Astrocyte (in vitro differentiated cells and primary cell): ENCODE results near the gene KIAA0513. TPM values are rescaled to one million over a fixed set of nuclear protein-coding genes. Genes with fewer than 3 reads are reported as not detected.

ENCODE experiments used
- DNase-seq: peaks from one replicate; pipeline ENCODE4 v3.0.0-alpha.2; 2010; ENCODE audit warnings: low read depth
- FAIRE-seq: peaks from 2 replicates; lab custom pipeline; 2011; peaks lifted over from hg19 to GRCh38; lab: Jason Lieb, UNC
- H2AFZ ChIP-seq: 2 replicates; pipeline ENCODE4 v1.6.0; 2012; ENCODE audit warnings: low read depth, low read length, inconsistent platforms
- H3K27ac ChIP-seq: 2 replicates; pipeline ENCODE4 v1.5.1; 2011; ENCODE audit warnings: low read depth, low read length, inconsistent platforms
- H3K27me3 ChIP-seq: 2 replicates; pipeline ENCODE4 v1.6.0; 2011; ENCODE audit warnings: low read length, inconsistent platforms; ENCODE audit not compliant: insufficient read depth
- H3K36me3 ChIP-seq: 2 replicates; pipeline ENCODE4 v1.5.1; 2011; ENCODE audit warnings: low read length, inconsistent platforms; ENCODE audit not compliant: insufficient read depth
- H3K4me1 ChIP-seq: 2 replicates; pipeline ENCODE4 v1.5.1; 2011; ENCODE audit warnings: low read length, inconsistent platforms; ENCODE audit not compliant: insufficient read depth
- H3K4me2 ChIP-seq: 2 replicates; pipeline ENCODE4 v1.6.0; 2012; ENCODE audit warnings: low read length, inconsistent platforms
- H3K4me3 ChIP-seq: 2 replicates; pipeline ENCODE4 v1.5.1; 2011; ENCODE audit warnings: low read depth, mild to moderate bottlenecking, low read length, inconsistent platforms; ENCODE audit not compliant: insufficient read depth
- H3K79me2 ChIP-seq: 2 replicates; pipeline ENCODE4 v1.6.0; 2012; ENCODE audit warnings: mild to moderate bottlenecking, low read length, inconsistent platforms; ENCODE audit not compliant: insufficient read depth
- H3K9ac ChIP-seq: 2 replicates; pipeline ENCODE4 v1.6.0; 2012; ENCODE audit warnings: mild to moderate bottlenecking, low read length, inconsistent platforms
- H3K9me3 ChIP-seq: 2 replicates; pipeline ENCODE4 v1.5.1; 2012; ENCODE audit warnings: low read depth, mild to moderate bottlenecking, low read length, inconsistent platforms; ENCODE audit not compliant: insufficient read depth
- H4K20me1 ChIP-seq: 2 replicates; pipeline ENCODE4 v1.6.0; 2012; ENCODE audit warnings: low read length, inconsistent platforms; ENCODE audit not compliant: insufficient read depth
- H3K27ac Mint-ChIP-seq: one replicate; pipeline ENCODE4 v1.8.0; 2021; ENCODE audit warnings: mild to moderate bottlenecking, mixed read lengths; ENCODE audit not compliant: unreplicated experiment
- H3K27me3 Mint-ChIP-seq: one replicate; pipeline ENCODE4 v1.8.0; 2021; ENCODE audit warnings: low read depth, mixed read lengths; ENCODE audit not compliant: unreplicated experiment
- H3K36me3 Mint-ChIP-seq: one replicate; pipeline ENCODE4 v1.8.0; 2021; ENCODE audit warnings: low read depth, mixed read lengths; ENCODE audit not compliant: unreplicated experiment
- H3K4me1 Mint-ChIP-seq: one replicate; pipeline ENCODE4 v1.8.0; 2021; ENCODE audit warnings: low read depth, mixed read lengths; ENCODE audit not compliant: unreplicated experiment
- H3K4me3 Mint-ChIP-seq: one replicate; pipeline ENCODE4 v1.8.0; 2021; ENCODE audit warnings: mild to moderate bottlenecking, moderate library complexity, mixed read lengths; ENCODE audit not compliant: unreplicated experiment
- H3K9me3 Mint-ChIP-seq: one replicate; pipeline ENCODE4 v1.8.0; 2021; ENCODE audit warnings: mild to moderate bottlenecking, mixed read lengths; ENCODE audit not compliant: unreplicated experiment
- CTCF ChIP-seq: IDR thresholded peaks from 2 replicates; pipeline ENCODE4 v1.5.1; 2011; ENCODE audit warnings: low read depth, mild to moderate bottlenecking, inconsistent platforms, low read length, moderate library complexity; ENCODE audit not compliant: insufficient read depth
- EZH2 ChIP-seq: IDR thresholded peaks from 2 replicates; pipeline ENCODE4 v1.6.1; 2012; ENCODE audit warnings: mild to moderate bottlenecking, low read length, inconsistent platforms; ENCODE audit not compliant: insufficient read depth
- total RNA-seq: library from RNA; stranded (reverse); gene quantifications from 2 replicates; pipeline ENCODE4 v1.2.1, GENCODE V29; 2021

Gene KIAA0513
- total RNA-seq, 1 donor from 2014 or later = 7.5 TPM

- no peak for FAIRE-seq
- Histone ChIP-seq H3K4me3 (no peak overlapping the region), H3K27ac (no peak overlapping the region), H3K79me2 (no peaks in the 10 kb centered on the region), H3K27me3 (no peaks in the 10 kb centered on the region), H3K36me3 (no peaks in the 10 kb centered on the region), H4K20me1 (no peaks in the 10 kb centered on the region), H3K4me1 (peaks cover 18% of the 10 kb centered on the region), H2AFZ (peak overlapping the region; percentile 60), H3K9ac (peak overlapping the region; percentile 50), H3K4me2 (peak overlapping the region; percentile 76), H3K9me3 (no peaks in the 10 kb centered on the region)
- Mint-ChIP-seq H3K36me3 (no peaks in the 10 kb centered on the region), H3K27ac (no peak overlapping the region), H3K4me1 (peaks cover 3% of the 10 kb centered on the region), H3K9me3 (peaks cover 3% of the 10 kb centered on the region), H3K4me3 (no peak overlapping the region), H3K27me3 (peaks cover 30% of the 10 kb centered on the region)
- no peak for TF ChIP-seq CTCF
- TF ChIP-seq EZH2 = no peak
- peak; percentile 68 for DNase-seq
Observed at GRCh38 chr16:85137323-85138072, 109.9 kb downstream of the KIAA0513 start.

- no peak overlapping the region for H3K27ac ChIP-seq
- peaks cover 29% of the 10 kb centered on the region for H3K27me3 Mint-ChIP-seq
- H3K4me1 Mint-ChIP-seq = peaks cover 3% of the 10 kb centered on the region
- no peaks in the 10 kb centered on the region for H3K36me3 ChIP-seq
- H3K79me2 ChIP-seq = no peaks in the 10 kb centered on the region
- no peaks in the 10 kb centered on the region for H3K36me3 Mint-ChIP-seq
- no peak overlapping the region for H3K27ac Mint-ChIP-seq
- H3K9me3 Mint-ChIP-seq = peaks cover 3% of the 10 kb centered on the region
- no peaks in the 10 kb centered on the region for H3K27me3 ChIP-seq
- peak overlapping the region; percentile 76 for H3K4me2 ChIP-seq
- no peak overlapping the region for H3K4me3 ChIP-seq
- no peak overlapping the region for H3K4me3 Mint-ChIP-seq
- peaks cover 18% of the 10 kb centered on the region for H3K4me1 ChIP-seq
- no peak for TF ChIP-seq CTCF
- no peak for TF ChIP-seq EZH2
- no peak overlapping the region for H2AFZ ChIP-seq
- H4K20me1 ChIP-seq = no peaks in the 10 kb centered on the region
- H3K9me3 ChIP-seq = no peaks in the 10 kb centered on the region
- peak overlapping the region; percentile 50 for H3K9ac ChIP-seq
- DNase-seq = no peak
- FAIRE-seq = no peak
Observed at GRCh38 chr16:85138073-85138824, 110.7 kb downstream of the KIAA0513 start.
